ENCODE measurements around the gene SND1. TPM values are rescaled to one million over a fixed set of nuclear protein-coding genes. Genes with fewer than 3 reads are reported as not detected.

The SND1 gene
- total RNA-seq, 1 experiment from 2014 or later: 274 TPM

DNA sequence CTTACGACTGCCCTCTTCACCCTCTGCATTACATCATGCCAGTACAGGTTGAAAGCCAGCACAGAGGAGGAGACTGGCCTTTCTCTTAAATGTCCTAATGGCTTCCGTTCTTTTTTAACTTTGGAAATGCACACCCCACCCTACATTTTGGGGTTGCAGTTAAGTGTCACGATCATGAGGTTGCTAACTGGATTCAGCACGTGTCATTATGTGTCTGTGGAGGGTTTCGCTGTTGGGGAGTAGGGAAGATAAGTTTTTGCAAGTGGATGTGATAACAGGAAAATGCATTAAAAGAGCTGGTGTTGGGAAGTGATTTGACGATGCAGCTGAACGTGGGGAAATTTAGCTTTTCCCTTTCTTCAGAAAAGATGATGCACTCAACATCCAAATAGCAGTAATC lies 243.4 kb downstream of the SND1 start:
- no TSS peak for BruUV-seq (replicated peaks)
- Mint-ChIP-seq H3K27ac (ENCODE audit: unreplicated experiment) (no peak overlapping the region), H3K4me3 (ENCODE audit: unreplicated experiment) (no peak overlapping the region), H3K27me3 (ENCODE audit: insufficient read depth, unreplicated experiment) (no peaks in the 10 kb centered on the region), H3K9me3 (ENCODE audit: unreplicated experiment) (no peaks in the 10 kb centered on the region), H3K36me3 (ENCODE audit: insufficient read depth, unreplicated experiment) (peaks cover 26% of the 10 kb centered on the region), H3K4me1 (ENCODE audit: low read depth, unreplicated experiment) (no peaks in the 10 kb centered on the region)
- Histone ChIP-seq H3K9me3 (no peaks in the 10 kb centered on the region), H3K36me3 (ENCODE audit: control insufficient read depth, insufficient read depth, low read length) (no peaks in the 10 kb centered on the region), H3K4me1 (peaks cover 41% of the 10 kb centered on the region), H3K4me3 (ENCODE audit: low read depth, low read length) (no peak overlapping the region), H3K27me3 (replicated peaks; ENCODE audit: control insufficient read depth, insufficient read depth, low read length) (no peaks in the 10 kb centered on the region)
- CTCF ChIA-PET: no interaction called here
- no peak for DNase-seq
- intact Hi-C loops (cut with micrococcal nuclease; ENCODE audit: unreplicated experiment): no loop called here
- POLR2A ChIA-PET: no interaction called here
- no peak for TF ChIP-seq CTCF (IDR thresholded peaks at IDR 0.05; ENCODE audit: insufficient read depth in 1 of 2, low read depth in 1 of 2, low read length in 1 of 2, severe bottlenecking in 1 of 2, unreplicated experiment in 1 of 2)

DNA sequence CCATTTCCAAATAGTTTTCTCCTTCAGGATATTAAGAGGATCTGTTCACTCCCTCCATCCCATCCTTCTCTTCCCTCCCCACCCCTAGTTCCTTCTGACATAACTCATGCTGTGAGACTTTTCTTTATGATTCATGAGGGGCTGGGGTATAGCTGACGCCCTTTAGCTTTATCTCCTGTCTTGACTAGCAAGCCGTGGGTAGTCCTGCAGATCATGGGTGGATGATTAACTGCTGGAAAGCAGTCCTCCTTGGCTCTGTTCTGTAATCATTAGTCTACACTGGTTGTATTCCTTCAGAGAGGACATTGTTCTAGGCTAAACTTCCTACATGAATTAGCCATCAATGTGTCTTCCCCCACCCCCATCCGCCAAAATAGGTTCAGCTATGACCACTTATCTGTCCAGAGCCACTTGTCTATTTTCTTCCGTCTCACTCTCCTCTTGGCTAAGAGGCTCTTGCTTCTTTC lies 243.9 kb downstream of the SND1 start:
- H3K4me3 ChIP-seq (ENCODE audit: low read depth, low read length): no peak overlapping the region
- Mint-ChIP-seq H3K36me3 (ENCODE audit: insufficient read depth, unreplicated experiment) (peaks cover 25% of the 10 kb centered on the region), H3K27ac (ENCODE audit: unreplicated experiment) (no peak overlapping the region), H3K9me3 (ENCODE audit: unreplicated experiment) (no peaks in the 10 kb centered on the region), H3K27me3 (ENCODE audit: insufficient read depth, unreplicated experiment) (no peaks in the 10 kb centered on the region), H3K4me1 (ENCODE audit: low read depth, unreplicated experiment) (no peaks in the 10 kb centered on the region), H3K4me3 (ENCODE audit: unreplicated experiment) (no peak overlapping the region)
- DNase-seq: no peak
- H3K27me3 ChIP-seq (replicated peaks; ENCODE audit: control insufficient read depth, insufficient read depth, low read length): no peaks in the 10 kb centered on the region
- ChIA-PET POLR2A (no interaction called here), CTCF (no interaction called here)
- no TSS peak for BruUV-seq (replicated peaks)
- TF ChIP-seq CTCF (IDR thresholded peaks at IDR 0.05; ENCODE audit: insufficient read depth in 1 of 2, low read depth in 1 of 2, low read length in 1 of 2, severe bottlenecking in 1 of 2, unreplicated experiment in 1 of 2): no peak
- no peaks in the 10 kb centered on the region for H3K9me3 ChIP-seq
- H3K4me1 ChIP-seq: peaks cover 46% of the 10 kb centered on the region
- intact Hi-C loops (cut with micrococcal nuclease; ENCODE audit: unreplicated experiment): no loop called here
- no peaks in the 10 kb centered on the region for H3K36me3 ChIP-seq (ENCODE audit: control insufficient read depth, insufficient read depth, low read length)

- BruUV-seq (replicated peaks): no TSS peak
- Mint-ChIP-seq H3K4me3 (ENCODE audit: unreplicated experiment) (no peak overlapping the region), H3K27me3 (ENCODE audit: insufficient read depth, unreplicated experiment) (no peaks in the 10 kb centered on the region), H3K4me1 (ENCODE audit: low read depth, unreplicated experiment) (peaks cover under 1% of the 10 kb centered on the region), H3K27ac (ENCODE audit: unreplicated experiment) (no peak overlapping the region), H3K36me3 (ENCODE audit: insufficient read depth, unreplicated experiment) (peaks cover 19% of the 10 kb centered on the region), H3K9me3 (ENCODE audit: unreplicated experiment) (no peaks in the 10 kb centered on the region)
- no peak for TF ChIP-seq CTCF (IDR thresholded peaks at IDR 0.05; ENCODE audit: insufficient read depth in 1 of 2, low read depth in 1 of 2, low read length in 1 of 2, severe bottlenecking in 1 of 2, unreplicated experiment in 1 of 2)
- Histone ChIP-seq H3K36me3 (ENCODE audit: control insufficient read depth, insufficient read depth, low read length) (no peaks in the 10 kb centered on the region), H3K27me3 (replicated peaks; ENCODE audit: control insufficient read depth, insufficient read depth, low read length) (no peaks in the 10 kb centered on the region), H3K4me1 (peaks cover 51% of the 10 kb centered on the region), H3K4me3 (ENCODE audit: low read depth, low read length) (no peak overlapping the region), H3K9me3 (no peaks in the 10 kb centered on the region)
- DNase-seq: no peak
- ChIA-PET CTCF (no interaction called here), POLR2A (no interaction called here)
- intact Hi-C loops (cut with micrococcal nuclease; ENCODE audit: unreplicated experiment): no loop called here
Measured at GRCh38 chr7:127896659-127897058, 244.7 kb downstream of the SND1 start.
